HG03442 (cell line): Measurements from ENCODE around the gene DNASE2B.
"Not testable (repeated sequence)": the region's sequence is repeated elsewhere in the genome, so short reads cannot be mapped to it uniquely, and the experiment has no call there.

Source experiments
- ATAC-seq: cut with Tn5 transposase; IDR thresholded peaks from one replicate; pipeline ENCODE4 v1.9.1; 2021; ENCODE audit warnings: mild to moderate bottlenecking, moderate library complexity; ENCODE audit not compliant: unreplicated experiment

Gene DNASE2B

DNA sequence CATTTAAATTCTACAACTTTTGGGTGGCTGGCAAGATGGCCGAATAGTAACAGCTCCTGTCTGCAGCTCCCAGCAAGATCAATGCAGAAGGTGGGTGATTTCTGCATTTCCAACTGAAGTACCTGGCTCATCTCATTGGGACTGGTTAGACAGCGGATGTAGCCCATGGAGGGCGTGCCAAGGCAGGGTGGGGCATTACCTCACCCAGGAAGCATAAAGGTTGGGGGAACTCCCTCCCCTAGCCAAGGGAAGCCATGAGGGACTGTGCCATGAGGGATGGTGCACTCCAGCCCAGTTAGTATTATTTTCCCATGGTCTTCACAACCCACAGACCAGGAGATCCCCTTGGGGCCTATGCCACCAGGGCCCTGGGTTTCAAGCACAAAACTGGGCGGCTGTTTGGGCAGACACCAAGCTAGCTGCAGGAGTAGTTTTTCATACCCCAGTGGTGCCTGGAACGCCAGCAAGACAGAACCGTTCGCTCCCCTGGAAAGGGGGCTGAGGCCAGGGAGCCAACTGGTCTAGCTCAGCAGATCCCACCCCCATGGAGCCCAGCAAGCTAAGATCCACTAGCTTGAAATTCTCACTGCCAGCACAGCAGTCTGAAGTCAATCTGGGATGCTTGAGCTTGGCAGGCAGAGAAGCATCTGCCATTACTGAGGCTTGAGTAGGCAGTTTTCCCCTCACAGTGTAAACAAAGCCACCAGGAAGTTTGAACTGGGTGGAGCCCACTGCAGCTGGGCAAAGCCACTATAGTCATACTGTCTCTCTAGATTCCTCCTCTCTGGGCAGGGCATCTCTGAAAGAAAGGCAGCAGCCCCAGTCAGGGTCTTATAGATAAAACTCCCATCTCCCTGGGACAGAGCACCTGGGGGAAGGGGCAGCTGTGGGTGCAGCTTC, 44.7 kb downstream of the DNASE2B start:
- not testable (repeated sequence) for ATAC-seq

DNA sequence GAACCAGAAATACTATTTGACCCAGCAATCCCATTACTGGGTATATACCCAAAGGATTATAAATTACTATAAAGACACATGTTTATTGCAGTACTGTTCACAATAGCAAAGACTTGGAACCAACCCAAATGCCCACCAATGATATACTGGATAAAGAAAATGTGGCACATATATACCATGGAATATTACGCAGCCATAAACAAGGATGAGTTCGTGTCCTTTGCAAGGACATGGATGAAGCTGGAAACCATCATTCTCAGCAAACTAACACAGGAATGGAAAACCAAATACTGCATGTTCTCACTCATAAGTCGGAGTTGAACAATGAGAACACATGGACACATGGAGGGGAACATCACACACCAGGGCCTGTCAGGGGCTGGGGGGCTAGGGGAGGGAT, 50.4 kb downstream of the DNASE2B start:
- not testable (repeated sequence) for ATAC-seq

DNA sequence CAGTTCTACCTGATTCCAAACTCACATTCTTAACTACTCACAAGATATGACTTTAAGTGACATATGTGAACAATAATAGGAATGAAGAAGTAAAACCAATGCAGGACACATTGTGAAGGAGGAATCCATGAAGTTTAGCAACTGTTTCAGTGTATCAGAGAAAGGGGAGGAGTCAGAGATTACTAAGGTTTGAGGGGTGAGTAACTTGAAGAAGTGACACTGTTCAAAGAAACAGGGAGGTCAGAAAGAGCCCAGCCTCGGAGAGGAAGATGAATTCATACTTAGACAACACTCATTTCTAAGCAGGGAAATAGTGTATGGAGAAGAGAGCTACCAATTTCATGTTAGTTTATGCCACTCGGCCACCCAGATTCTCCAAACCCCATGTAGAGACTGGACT, 52.6 kb downstream of the DNASE2B start:
- no peak for ATAC-seq

GRCh38 chr1:84452436-84452835, 54.2 kb downstream of the DNASE2B start:
- no peak for ATAC-seq

DNA sequence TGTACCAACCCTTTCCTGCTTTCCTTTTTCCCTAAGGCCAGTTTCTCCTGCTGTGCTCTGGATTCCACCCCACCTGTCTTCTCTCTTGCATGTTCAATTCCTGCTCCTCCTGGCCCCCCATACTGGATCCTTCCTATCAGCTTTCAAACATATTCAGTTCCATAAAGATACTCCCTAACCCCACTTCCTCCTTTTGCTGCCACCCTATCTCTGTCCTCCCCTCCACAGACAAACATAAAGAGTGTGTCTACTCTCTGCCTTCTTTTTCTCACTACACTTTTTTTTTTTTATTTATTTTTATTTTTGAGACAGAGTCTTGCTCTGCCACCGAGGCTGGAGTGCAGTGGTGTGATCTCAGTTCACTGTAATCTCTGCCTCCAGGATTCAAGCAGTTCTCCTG, 63.8 kb downstream of the DNASE2B start:
- no peak for ATAC-seq
